ENCODE data around the gene MMP12.

MMP12 gene

DNA sequence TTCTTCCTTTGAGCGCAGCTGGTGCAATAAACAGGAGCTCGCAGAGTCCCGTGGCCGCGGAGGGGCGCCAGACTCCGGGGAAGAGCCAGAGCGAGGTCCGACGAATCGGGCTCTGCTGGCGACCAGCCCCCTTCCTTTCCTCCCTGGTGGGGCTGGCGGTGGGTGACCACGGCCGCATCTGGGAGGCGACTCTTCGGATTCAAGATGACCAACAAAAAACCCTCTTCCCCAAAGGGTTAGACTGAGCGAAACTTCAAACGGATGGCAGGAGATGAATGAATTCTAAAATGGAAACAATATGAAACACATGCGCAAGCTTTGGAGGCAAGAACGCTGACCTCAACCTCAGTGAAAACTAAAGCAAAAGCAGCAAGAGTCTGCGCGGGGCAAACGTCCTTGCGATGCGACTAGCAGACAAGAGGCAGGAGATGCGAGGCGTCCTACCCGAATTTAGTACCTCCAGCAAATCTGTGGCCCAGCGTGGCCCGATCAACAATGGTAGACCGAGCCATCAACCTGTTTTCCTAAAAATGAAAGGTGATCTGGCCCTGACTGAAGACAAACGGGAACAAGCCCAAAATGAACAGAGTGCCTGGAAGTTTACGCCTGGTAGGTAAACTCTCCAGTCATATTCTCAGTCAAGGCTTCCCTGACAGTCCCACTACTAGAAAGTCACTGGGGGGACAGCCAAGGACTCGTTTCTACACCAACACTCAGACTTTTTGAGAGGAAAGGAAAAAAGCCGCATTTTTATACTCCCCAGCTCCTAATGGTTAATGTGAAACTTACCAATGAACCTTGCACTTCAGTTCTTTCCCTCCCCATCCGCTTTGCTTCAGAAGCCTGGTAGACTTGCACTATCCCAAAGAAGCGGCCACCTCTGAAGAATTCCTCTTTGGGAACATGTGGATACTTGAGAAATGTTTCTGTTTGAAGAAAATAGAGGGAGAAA is 43.0 kb downstream of the MMP12 start:
- peaks cover 30% of the 10 kb centered on the region for H3K4me1 ChIP-seq (ENCODE audit: control insufficient read depth, insufficient read depth, low read length, unreplicated experiment)

GRCh38 chr11:102831128-102831488 is 43.7 kb downstream of the MMP12 start:
- Histone ChIP-seq H3K27me3 (ENCODE audit: insufficient read depth, low read length) (no peaks in the 10 kb centered on the region), H3K4me3 (ENCODE audit: low read depth, low read length) (no peak overlapping the region), H3K36me3 (ENCODE audit: insufficient read depth, low read length) (no peaks in the 10 kb centered on the region), H3K79me2 (ENCODE audit: control insufficient read depth, insufficient read depth, low read length, unreplicated experiment) (no peaks in the 10 kb centered on the region), H3K4me1 (ENCODE audit: control insufficient read depth, insufficient read depth, low read length, unreplicated experiment) (peaks cover 23% of the 10 kb centered on the region), H2AFZ (ENCODE audit: low read length, unreplicated experiment) (no peak overlapping the region), H3K27ac (ENCODE audit: low read depth, low read length) (no peak overlapping the region)

More for the DNA sequence above, 43.0 kb downstream of the MMP12 start:
- Histone ChIP-seq H3K79me2 (ENCODE audit: control insufficient read depth, insufficient read depth, low read length, unreplicated experiment) (no peaks in the 10 kb centered on the region), H3K27ac (ENCODE audit: low read depth, low read length) (no peak overlapping the region), H3K27me3 (ENCODE audit: insufficient read depth, low read length) (no peaks in the 10 kb centered on the region), H2AFZ (ENCODE audit: low read length, unreplicated experiment) (peak overlapping the region; percentile 20), H3K36me3 (ENCODE audit: insufficient read depth, low read length) (no peaks in the 10 kb centered on the region), H3K4me3 (ENCODE audit: low read depth, low read length) (peak overlapping the region; percentile 79)

DNA sequence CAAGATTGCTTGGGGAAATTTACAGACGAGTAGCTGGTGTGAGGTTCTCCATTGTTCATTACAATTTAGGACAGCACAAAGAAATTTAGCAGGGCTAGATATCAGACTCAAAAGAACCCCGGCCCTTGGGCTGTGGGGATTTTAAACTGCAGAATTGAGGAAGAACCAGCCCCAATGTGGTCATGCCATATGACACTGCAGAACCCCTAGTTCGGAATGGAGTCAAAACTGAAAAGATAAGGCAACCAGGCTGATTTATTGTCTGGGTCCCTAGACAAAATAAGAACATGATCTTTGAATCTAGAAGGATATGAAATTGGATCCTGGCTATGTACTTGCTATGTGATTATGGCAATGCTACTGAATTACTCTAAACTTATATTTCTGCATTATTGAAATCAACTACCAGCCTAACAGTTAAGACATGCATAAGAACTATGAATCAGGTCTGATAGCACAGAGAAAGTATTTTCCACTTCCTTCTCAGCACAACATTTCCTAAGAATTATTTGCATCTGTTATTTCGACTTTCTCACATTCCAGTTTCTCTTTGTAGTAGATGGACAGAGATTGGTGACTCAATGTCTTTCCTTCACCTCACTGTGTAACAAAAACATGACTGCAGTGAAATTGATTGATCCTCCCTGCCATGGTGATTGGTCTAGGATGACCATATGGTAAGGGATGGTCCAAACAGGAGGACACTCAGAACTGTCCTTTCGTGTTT is 44.6 kb downstream of the MMP12 start:
- H2AFZ ChIP-seq (ENCODE audit: low read length, unreplicated experiment) = no peak overlapping the region

GRCh38 chr11:102829316-102830000 is 45.3 kb downstream of the MMP12 start:
- H3K27ac ChIP-seq (ENCODE audit: low read depth, low read length) = no peak overlapping the region

More for the DNA sequence above, 44.6 kb downstream of the MMP12 start:
- no peaks in the 10 kb centered on the region for H3K36me3 ChIP-seq (ENCODE audit: insufficient read depth, low read length)
- no peaks in the 10 kb centered on the region for H3K27me3 ChIP-seq (ENCODE audit: insufficient read depth, low read length)
- H3K79me2 ChIP-seq (ENCODE audit: control insufficient read depth, insufficient read depth, low read length, unreplicated experiment) = no peaks in the 10 kb centered on the region
- no peak overlapping the region for H3K4me3 ChIP-seq (ENCODE audit: low read depth, low read length)
- H3K4me1 ChIP-seq (ENCODE audit: control insufficient read depth, insufficient read depth, low read length, unreplicated experiment) = peaks cover 19% of the 10 kb centered on the region
- H3K27ac ChIP-seq (ENCODE audit: low read depth, low read length) = no peak overlapping the region

DNA sequence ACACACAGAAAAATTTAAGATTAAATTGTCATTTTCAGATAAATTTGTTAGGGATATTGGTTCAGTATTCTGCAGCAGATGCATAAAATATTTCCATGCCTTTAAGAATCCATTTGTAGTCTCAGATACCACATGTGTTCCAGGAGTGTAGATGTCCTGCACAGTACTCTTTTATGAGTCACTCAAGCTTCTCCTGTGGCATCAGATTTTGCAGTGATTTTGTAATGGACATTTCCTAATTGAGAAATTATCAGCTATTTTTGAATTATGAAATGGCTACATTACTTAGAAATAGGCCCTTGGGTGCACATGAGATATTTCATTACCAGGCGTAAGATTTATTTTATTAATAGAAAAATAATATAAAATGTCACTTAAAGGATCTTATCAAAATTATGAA is 50.2 kb downstream of the MMP12 start:
- Histone ChIP-seq H2AFZ (ENCODE audit: low read length, unreplicated experiment) (no peak overlapping the region), H3K4me3 (ENCODE audit: low read depth, low read length) (no peak overlapping the region), H3K79me2 (ENCODE audit: control insufficient read depth, insufficient read depth, low read length, unreplicated experiment) (no peaks in the 10 kb centered on the region)

More at GRCh38 chr11:102829316-102830000, 45.3 kb downstream of the MMP12 start:
- Histone ChIP-seq H3K4me3 (ENCODE audit: low read depth, low read length) (no peak overlapping the region), H2AFZ (ENCODE audit: low read length, unreplicated experiment) (no peak overlapping the region), H3K27me3 (ENCODE audit: insufficient read depth, low read length) (no peaks in the 10 kb centered on the region), H3K4me1 (ENCODE audit: control insufficient read depth, insufficient read depth, low read length, unreplicated experiment) (peaks cover 19% of the 10 kb centered on the region), H3K36me3 (ENCODE audit: insufficient read depth, low read length) (no peaks in the 10 kb centered on the region), H3K79me2 (ENCODE audit: control insufficient read depth, insufficient read depth, low read length, unreplicated experiment) (no peaks in the 10 kb centered on the region)

GRCh38 chr11:102819491-102819890 is 55.3 kb downstream of the MMP12 start:
- no peaks in the 10 kb centered on the region for H3K4me1 ChIP-seq (ENCODE audit: control insufficient read depth, insufficient read depth, low read length, unreplicated experiment)
- no peak overlapping the region for H3K27ac ChIP-seq (ENCODE audit: low read depth, low read length)
- H3K79me2 ChIP-seq (ENCODE audit: control insufficient read depth, insufficient read depth, low read length, unreplicated experiment) = no peaks in the 10 kb centered on the region
- H3K27me3 ChIP-seq (ENCODE audit: insufficient read depth, low read length) = peaks cover 40% of the 10 kb centered on the region
- no peaks in the 10 kb centered on the region for H3K36me3 ChIP-seq (ENCODE audit: insufficient read depth, low read length)
- no peak overlapping the region for H3K4me3 ChIP-seq (ENCODE audit: low read depth, low read length)
- no peak overlapping the region for H2AFZ ChIP-seq (ENCODE audit: low read length, unreplicated experiment)

More for the DNA sequence above, 50.2 kb downstream of the MMP12 start:
- H3K27me3 ChIP-seq (ENCODE audit: insufficient read depth, low read length) = peaks cover 34% of the 10 kb centered on the region
- no peak overlapping the region for H3K27ac ChIP-seq (ENCODE audit: low read depth, low read length)
- no peaks in the 10 kb centered on the region for H3K36me3 ChIP-seq (ENCODE audit: insufficient read depth, low read length)
- peaks cover 3% of the 10 kb centered on the region for H3K4me1 ChIP-seq (ENCODE audit: control insufficient read depth, insufficient read depth, low read length, unreplicated experiment)

DNA sequence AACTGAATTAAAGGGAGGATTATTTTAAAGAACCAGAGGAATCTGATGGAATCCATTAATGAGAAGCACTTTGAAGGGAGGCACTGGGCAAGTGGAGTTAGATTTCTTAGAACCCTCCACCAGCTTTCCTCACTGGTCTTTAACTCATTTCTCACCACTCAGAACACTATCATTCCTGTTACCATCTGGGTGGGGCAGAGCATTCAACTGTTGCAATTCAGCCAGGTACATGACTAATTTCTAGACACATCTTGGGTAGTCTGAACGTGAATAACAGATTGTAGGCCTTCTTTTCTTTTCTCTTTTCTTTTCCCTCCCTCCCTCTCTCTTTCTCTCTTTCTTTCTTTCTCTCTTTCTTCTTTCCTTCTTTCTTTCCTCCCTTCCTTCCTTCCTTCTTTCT is 61.3 kb downstream of the MMP12 start:
- H3K4me1 ChIP-seq (ENCODE audit: control insufficient read depth, insufficient read depth, low read length, unreplicated experiment) = no peaks in the 10 kb centered on the region
- H3K36me3 ChIP-seq (ENCODE audit: insufficient read depth, low read length) = no peaks in the 10 kb centered on the region
- H3K27me3 ChIP-seq (ENCODE audit: insufficient read depth, low read length) = peaks cover 9% of the 10 kb centered on the region; the same call in 1 of the 2 replicates
- no peaks in the 10 kb centered on the region for H3K79me2 ChIP-seq (ENCODE audit: control insufficient read depth, insufficient read depth, low read length, unreplicated experiment)
- H3K4me3 ChIP-seq (ENCODE audit: low read depth, low read length) = no peak overlapping the region
- H3K27ac ChIP-seq (ENCODE audit: low read depth, low read length) = no peak overlapping the region
- H2AFZ ChIP-seq (ENCODE audit: low read length, unreplicated experiment) = no peak overlapping the region

Measured in ACC112 (cell line).